Measurements from ENCODE around the gene CRYBG1.
"Not testable (repeated sequence)": the region's sequence is repeated elsewhere in the genome, so short reads cannot be mapped to it uniquely, and the experiment has no call there.

GRCh38 chr6:106548926-106549455, 188.5 kb downstream of the CRYBG1 start:
- not testable (repeated sequence) for TF ChIP-seq CTCF, POLR2A (IDR thresholded peaks at IDR 0.05)
